GM18526 (cell line): ENCODE measurements around the gene COL20A1.

ENCODE experiments used
- POLR2A ChIP-seq: IDR thresholded peaks from 3 replicates; pipeline ENCODE4 v1.6.1; 2011; ENCODE audit not compliant: insufficient read length; ENCODE audit errors: extremely low read depth

The COL20A1 gene

DNA sequence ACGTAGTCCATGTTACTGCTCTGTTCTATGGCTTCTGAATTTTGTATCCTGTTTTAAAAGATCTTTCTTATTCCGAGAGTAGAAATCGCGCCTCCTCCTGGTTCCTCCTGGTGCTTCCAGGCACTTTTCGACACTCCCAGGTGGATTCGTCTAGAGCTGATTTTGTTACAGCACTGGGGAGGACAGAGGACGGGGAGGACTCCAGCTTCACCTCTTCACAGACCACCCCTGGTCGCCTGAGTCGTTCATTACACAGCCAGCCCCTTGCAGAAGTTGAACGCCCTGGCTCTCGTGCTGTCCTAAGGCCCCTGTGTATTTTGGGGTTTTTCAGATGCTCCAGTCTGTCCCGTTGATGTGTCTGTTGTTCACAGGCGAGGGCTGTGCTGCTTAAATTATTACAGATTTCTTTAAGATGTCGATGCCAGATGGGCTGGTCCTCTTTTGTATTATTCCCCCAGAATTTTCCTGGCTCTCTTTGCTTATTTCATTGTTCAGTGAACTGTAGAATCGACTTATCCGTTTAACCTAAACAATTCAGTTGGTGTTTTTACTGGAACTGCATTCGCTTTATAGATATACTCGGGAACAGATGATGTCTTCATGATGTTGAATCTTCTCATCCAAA lies 30.5 kb downstream of the COL20A1 start:
- no peak for TF ChIP-seq POLR2A

DNA sequence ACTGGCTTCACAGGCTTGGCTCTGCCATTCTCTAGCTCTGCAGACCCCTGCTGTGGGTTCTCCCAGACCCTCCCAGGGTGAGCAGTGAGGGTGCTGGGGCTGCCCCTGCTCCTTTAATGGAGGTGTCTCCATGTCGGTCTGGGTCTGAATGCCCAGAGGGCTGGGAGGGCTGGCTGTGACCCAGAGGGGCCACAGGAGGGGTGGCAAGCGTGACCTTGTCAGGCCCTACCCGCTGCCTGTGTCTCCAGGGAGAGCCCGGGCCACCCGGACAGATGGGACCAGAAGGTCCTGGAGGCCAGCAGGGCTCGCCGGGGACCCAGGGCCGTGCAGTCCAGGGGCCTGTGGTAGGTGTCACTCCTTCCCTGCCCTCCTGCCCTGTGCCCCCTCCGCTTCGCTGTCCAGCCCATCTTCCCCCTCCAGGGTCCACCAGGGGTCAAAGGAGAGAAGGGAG lies 32.1 kb downstream of the COL20A1 start:
- TF ChIP-seq POLR2A = no peak

DNA sequence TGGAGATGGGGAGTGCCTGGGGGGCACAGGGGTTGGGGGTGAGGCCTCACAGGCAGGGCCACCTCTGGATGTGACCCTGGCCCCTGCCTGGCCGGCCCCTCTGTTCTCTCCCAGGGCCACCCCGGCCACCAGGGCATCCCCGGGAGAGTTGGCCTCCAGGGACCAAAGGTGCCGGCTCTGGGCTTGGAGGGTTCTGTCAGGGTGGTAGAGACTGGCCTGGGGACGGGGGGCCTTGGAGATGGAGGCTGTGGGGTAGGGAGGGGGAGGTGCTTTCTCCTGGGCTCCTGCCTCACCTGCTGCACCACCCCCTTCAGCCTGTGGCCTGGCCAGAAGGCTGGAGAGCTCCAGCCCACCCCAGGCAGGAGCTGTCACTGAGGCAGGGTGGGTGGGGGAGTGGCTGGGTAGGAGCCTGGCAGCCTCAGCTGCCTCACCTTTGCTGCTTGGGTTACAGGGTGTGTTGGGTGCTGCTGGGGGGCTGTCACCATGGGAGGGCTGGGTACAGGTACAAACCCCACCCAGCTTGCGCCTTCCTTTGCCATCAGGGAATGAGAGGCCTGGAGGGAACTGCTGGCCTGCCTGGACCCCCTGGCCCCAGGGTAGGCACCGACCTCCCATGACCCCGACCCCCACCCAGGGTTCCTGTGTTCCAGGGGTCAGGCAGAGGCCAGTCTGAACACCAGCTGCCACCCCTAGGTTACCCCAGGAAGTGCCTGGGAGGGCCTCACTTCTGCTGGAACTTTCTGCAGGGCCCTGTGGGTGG lies 32.7 kb downstream of the COL20A1 start:
- TF ChIP-seq POLR2A = no peak

DNA sequence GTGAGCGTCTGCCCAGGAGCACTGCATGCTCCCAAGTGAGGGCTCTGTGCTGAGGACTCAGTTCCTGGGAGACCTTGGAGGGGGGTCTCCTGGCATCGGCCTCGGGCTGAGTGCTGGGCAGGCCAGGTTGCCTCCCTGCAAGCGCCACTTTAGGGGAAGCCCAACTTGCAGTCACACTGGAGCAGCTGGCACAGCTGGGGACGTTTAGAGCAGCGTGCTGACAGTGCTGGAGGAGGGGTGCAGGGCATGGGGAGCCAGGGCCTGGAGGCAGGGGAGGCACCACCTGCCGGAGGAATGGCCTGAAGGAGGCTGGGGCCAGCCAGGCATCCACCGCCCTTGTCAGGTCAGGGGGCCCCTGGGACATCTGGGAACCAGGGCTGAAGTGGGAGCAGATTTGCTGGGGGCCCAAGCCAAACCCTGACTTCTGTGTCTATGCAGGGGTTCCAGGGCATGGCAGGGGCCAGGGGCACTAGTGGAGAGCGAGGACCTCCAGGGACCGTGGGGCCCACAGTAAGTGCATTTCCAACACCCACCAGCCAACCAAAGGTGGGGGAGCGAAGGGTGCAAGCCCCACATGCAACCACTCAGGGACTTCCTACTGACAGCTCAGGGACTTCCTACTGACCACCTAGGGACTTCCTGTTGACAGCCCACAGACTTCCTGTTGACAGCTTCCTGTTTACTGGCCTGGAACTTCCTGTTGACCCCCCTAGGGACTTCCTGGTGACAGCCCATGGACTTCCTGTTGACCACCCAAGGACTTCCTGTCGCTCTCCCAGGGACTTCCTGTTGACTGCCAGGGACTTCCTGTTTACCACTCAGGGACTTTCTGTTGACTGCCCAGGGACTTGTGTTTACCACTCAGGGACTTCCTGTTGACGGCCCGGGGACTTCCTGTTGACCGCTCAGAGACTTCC lies 33.6 kb downstream of the COL20A1 start:
- TF ChIP-seq POLR2A = no peak

DNA sequence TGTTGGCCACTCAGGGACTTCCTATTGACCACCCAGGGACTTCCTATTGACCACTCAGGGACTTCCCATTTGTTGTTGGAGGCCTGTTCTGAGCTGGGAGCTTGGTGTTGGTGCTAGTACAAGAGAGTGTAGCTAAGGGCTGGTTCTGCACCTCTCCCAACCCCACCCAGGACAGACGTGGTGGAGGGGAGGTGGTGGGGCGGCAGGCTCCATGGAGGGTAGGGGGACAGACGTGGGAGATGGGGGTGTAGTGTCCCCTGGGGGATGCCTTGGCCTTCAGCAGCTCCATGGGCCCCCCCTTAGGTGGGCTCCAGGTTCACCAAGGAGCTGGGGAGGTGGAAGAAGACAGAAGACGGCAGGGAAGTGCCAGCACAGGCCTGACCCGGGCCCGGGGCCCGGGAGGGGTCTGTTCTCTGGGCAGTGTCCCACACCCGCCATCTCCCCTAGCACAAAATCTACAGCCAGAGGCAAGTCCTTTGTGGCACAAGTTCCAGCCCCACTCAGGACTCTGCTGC lies 34.3 kb downstream of the COL20A1 start:
- TF ChIP-seq POLR2A = no peak

DNA sequence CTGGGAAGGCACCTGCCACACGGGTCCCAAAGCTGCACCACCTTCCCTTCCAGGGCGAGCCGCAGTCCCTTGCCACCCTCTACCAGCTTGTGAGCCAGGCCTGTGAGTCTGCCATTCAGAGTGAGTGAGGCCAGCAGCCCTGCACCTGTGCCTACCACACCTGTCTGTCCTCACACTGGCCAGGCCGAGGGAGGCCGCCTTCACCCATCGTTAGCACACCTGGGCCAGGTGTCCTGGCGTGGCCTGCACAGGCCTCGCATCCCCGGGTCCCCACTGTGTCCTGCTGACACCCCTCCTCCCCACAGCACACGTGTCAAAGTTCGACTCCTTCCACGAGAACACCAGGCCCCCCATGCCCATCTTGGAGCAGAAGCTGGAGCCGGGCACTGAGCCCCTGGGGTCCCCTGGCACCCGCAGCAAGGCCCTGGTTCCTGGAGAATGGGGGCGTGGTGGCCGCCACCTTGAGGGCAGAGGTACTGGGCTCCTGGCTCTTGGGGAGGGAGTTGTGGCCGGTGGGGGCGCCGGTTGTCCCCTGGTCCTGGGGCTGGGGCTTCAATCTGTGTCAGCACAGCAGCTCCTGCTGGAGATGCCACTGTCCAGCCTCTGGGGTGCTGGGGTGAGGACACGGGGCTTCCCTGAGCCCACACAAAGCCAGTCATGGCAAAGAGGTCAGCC lies 35.2 kb downstream of the COL20A1 start:
- no peak for TF ChIP-seq POLR2A

DNA sequence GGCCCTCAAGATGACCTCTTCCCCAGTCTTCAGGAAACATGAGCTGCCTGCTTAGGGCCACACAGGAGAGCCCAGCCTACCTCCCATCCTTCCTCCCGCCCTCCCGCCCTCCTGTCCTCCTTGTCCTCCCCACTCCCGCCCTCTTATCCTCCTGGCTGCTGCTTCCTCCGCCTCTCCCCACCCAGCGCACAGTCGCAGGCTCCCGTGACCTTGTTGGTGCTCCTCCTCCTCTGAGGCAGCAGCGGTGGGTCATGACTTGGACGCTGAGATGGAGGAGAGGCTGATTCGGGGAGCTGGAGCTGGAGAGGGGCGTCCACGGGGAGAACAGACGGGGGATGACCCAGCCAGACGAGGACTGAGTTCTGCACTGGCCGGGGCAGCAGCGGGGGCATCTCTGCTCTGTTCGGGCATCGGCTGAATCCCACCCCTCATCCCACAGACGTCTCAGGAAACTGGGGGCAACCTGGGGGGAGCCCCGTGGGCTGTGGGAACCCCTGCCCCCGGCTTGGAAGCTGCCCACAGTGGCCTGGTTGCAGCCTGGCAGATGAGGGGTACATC lies 35.8 kb downstream of the COL20A1 start:
- no peak for TF ChIP-seq POLR2A

DNA sequence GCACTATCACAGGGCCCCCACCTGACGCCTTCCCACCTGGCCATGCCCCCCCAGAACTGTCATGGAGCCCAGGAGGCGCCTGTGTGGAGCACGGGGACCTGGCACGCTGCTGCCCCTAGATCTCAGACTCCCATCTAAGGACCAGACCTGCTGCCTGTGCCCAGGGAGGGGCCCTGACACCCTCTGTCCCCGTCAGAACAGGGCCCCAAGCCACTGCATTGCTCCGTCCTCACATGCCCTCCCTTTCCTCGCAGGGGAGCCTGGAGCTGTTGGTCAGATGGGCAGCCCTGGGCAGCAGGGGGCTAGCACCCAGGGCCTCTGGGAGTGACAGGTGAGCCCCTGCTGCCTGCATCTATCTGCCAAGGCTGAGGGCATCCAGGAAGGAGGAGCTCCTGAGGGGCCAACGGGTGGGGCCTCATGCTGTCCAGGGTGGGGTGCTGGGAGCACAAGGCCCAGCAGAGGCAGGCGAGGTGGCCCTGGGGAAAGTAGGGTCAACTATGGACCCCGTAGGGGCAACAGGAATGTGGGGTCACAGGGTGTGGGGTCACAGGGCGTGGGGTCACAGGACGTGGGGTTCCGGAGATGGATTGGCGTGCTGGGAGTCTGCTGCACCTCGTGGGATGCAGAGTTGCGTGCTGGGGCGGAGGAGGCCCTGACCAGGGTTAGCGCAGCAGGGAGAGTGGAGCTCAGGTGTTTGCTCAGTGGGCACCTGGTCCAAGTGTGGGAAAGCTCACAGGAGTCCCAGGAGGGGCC lies 36.5 kb downstream of the COL20A1 start:
- TF ChIP-seq POLR2A = no peak

DNA sequence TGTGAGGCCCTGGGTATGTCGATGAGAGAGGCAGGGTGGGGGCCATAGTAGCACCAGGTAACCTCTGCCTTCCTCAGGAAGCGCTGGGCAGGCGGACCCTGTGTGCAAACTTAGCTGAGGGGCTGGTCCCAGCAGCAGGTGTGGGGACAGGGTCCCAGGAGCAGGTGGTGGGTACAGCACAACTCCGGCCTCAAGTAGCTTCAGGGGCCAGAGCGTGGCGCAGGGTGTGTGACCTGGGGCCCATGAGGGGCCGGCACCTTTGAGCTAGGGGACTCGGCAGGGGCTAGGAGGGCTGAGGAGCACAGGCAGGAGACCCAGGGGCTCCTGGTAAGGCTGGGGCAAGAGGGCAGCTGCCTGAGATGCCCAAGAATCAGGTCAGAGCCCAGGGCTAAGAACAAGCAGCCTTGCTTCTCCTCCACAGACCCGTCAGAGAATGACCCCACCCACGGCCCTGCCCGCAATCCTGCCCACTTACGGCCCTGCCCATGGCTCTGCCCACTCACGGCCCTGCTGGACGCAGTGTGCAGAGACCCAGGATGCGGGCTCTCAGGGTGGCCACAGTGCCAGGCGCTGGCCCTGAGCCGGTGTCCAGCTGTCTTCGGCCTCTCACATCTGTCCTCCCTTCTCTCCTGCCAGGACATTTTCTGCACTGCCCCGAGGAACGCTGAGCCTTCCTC lies 37.2 kb downstream of the COL20A1 start:
- no peak for TF ChIP-seq POLR2A

DNA sequence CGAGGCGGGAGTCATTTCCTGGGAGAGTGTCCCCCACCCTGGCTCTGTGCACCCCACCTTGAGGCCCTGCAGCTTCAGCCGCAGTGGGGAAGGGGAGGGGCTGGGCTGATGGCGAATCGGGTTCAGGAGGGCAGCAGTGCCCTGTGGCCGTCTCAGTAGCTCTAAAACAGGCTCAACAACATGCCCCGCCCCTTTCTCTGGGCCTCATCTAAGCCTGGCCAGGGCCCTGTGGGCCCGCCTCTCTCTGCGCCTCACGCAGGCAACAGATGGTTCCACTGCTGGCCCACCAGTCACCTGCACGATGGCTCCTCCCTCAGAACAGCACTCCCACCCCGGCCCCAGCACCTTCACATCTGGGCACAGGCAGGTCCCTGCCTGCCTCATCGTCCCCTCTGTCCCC lies 38.0 kb downstream of the COL20A1 start:
- TF ChIP-seq POLR2A = no peak

DNA sequence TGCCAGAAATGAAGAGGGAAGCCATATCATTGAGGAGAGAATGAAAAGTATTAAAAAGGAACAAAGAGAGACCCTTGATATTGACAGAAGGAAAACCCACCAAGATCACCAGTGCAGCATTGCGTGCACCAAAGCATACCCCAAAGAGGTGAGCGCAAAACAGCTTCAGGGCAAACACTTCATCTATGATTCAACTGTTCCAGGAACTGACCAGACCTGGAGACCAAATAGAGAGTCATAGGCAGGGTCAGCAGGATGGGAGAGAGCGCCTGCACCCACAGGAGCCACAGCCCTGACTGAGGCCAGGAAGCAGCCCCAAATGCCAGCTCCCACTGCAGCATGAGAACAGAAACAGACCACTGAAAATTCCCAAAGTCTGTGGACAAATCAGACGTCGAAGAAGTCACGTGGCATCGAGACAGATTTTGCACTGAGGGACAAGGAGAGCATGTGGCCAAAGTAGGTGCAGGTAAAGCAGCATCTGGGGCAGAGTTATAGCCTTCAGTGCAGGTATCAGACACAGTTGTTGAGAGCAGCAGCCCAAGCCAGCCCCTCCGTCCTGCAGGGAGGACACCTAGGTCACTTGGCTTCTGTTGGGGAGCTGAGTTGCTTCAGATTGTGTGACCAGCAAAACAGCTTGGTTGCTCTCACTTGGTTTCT lies 38.9 kb downstream of the COL20A1 start:
- no peak for TF ChIP-seq POLR2A

DNA sequence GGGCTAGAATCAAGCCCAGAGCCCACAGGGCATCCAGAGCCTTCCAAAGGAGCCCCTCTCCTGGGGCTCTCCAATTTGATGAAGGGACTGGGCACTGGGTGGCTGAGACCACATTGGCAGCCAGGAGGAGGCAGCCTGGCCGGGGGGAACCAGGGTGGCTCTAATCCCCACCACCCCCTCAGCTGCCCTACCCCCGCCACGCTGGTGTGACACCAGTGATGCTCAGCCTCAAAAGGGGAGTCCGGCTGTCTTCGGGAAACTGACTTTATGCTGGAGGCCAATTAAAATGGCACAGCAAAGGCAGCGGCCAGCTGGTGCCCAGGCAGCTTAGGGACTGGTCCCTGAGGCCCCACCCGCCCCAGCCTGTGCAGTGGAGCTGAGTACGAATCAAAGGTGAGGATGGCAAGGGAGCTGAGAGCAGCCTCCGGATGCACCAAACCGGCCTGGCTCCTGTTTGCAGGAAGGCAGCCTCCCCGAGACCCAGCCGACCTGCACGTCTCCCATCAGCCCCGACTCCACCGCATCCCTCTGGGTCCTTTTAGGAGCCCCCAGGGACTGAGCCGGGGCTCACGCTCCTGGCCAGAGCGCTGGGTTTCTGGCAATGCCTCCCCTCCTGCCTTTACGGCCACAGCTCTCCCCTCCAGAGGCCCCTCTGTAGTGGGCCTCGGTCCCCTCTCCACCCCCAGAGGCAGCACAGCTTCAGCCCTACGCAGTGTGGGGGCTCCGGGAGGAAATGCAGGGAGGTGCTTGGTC lies 39.7 kb downstream of the COL20A1 start:
- no peak for TF ChIP-seq POLR2A
